Kasumi-1 (cell line): ENCODE measurements around the gene ACD.
A peak's percentile ranks its signal among the peaks of the same experiment; 100 is the strongest.
"Not testable (repeated sequence)": the region's sequence is repeated elsewhere in the genome, so short reads cannot be mapped to it uniquely, and the experiment has no call there.

Experiments used
- DNase-seq, 2 experiments: peaks; one replicate each; lab custom pipeline; 2025; lab: John Stamatoyannopoulos, UW

The ACD gene

DNA sequence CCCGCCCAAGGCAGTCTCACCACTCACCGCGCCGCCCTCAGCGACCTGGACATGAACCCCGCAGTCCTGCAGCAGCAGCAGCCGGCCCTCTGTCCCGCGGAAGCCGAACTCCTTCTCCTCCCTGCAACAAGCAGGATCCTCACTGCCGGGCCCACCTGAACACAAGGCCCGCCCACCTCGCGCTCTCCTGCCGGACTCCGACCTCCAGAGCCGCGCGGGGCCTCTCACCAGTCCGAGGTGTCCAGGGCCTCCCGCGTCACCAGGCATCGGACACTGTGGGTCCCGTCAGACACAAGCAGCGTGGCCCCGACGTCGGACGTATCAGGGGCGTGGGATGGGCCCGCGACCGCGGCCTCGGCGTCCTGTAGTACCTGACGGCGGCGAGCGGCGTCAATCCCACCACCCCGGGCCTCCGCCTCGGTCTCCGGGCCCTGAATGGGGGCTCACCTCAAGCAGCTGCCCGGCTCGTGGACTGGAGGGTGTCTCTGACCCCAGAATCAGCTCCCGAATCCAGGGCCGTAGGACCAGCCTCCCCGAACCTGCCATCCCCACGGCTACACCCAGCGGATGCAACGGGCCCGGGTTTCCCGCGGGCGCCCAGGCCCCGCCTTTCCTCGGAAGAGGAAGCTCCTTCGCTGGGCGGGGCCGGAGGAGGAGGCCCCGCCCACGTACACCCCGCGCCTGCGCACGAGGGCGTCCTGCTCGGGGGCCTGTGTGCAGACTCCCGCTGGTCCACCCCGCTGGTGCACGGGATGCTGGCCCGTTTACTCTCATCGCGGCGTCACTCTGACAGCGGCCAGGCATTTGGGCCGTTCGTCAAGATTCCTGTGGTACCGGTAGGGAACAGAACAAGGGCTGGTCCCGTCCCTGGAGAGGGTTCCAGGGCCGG, at the start of gene ACD:
TSS of gene ACD (minus strand) at position 586 of the 889 bp plus-strand sequence. CDS start at position 546, 40 bp downstream.
- DNase-seq: peak; percentile 73 to 79

DNA sequence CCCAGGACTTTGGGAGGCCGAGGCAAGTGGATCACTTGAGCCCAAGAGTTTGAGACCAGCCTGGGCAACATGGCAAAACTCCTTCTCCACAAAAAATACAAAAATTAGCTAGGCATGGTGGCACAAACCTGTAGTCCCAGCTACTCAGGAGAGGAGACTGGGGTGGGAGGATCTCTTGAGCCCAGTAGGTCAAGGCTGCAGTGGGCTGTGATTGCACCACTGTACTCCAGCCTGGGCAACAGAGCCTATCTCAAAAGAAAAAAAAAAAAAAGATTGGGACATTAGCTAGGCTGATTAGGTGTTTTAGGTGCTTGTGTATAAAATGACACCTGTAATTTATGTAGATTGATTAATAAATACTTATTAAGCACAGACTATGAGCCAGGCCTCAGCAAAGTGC, 49.0 kb upstream of the ACD start:
- no peak for DNase-seq

DNA sequence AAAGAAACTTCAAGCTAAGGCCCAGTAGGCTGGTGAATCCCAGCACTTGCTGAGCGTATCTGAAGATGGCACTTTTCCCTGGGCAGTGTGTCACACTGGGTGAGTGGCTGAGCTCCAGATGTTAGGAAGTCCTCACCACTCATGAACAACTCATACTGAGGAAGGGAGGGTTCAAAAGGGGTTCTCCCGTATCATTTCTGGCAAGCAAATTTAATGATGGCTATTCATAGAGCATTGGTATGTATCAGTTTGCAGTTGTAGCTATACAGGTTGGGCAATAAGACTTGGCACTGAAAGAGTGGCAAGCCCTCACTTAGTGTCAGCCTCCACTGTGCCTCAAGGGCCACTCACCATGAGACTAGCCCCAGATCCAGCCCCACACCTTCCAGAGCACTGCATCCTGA, 48.3 kb upstream of the ACD start:
- DNase-seq: no peak

DNA sequence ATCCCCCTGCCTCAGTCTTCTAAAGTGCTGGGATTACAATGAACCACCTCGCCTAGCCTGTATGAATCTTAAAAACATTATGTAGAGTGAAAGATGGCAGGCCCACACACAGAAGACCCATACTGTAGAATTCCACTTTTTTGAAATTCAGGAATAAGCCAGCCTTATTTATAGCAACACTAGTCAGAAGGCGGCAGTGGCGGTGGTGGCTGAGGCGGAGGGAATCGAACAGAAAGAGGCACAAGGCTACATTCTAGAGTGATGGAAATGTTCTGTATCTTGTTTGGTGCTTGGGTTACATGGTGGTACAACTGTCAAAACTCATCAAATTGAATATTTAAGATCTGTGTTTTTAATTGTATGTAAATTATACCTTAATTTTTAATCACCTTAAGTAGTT, 47.7 kb upstream of the ACD start:
- no peak for DNase-seq

DNA sequence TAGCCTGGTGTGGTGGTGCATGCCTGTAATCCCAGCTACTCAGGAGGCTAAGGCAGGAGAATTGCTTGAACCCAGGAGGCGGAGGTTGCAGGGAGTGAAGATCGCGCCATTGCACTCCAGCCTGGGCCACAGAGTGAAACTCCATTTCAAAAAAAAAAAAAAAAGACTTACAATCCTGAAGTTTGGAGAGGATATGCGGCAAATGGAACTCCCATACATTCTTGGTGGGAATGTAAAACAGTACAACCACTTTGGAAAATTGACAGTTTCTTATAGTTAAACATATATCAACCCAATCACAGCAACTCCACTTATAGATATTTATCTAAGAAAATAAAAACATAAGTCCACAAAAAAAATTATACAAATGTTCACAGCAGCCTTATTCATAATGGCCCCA, 47.1 kb upstream of the ACD start:
- no peak for DNase-seq

DNA sequence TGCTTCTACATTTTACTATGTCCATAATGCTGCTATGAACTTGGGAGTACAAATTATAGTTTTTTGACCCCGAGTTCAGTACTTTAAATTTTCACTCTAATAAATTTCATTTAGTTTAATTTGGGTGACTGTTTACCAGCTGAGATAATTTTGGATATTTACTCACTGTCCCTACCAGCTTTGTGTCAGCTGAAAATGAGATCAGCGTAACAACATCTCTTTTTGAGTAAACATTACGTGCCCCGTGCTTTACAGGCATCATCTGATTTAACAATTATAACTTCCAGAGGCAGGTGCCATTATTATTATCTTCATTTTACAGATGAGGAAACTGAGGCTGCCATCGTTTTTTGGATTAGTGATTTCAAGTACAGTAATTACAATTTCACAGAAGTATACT, 44.0 kb upstream of the ACD start:
- DNase-seq: no peak

DNA sequence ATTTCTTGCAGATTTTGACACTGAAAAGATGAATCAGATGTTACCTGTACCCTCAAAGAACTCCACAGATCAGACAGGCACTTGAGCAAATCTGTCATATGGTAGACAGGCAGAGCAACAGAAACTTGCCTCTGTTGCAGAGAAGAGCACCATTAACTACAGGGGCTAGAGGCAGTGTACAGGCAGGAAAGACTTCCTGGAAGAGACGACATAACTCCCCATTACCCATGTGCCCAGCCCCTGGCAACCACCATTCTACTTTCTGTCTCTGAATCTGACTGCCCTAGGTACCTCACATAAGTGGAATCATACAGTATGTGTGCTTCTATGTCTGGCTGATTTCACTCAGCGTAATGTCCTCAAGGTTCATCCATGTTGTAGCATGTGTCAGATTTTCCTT, 43.6 kb upstream of the ACD start:
- no peak for DNase-seq

DNA sequence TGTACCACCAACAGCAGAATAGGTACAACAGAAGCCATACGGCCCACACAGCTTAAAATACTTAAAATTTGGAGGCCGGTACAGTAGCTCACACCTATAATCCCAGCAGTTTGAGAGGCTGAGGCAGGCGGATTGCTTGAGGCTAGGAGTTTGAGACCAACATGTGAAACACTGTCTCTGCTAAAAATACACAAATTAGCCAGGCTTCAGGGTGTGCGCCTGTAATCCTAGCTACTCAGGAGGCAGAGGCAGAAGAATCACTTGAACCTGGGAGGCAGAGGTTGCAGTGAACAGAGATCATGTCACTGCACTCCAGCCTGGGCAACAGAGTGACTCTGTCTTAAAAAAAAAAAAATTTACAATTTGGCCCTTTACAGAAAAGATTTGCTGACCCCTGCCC, 42.1 kb upstream of the ACD start:
- no peak for DNase-seq

DNA sequence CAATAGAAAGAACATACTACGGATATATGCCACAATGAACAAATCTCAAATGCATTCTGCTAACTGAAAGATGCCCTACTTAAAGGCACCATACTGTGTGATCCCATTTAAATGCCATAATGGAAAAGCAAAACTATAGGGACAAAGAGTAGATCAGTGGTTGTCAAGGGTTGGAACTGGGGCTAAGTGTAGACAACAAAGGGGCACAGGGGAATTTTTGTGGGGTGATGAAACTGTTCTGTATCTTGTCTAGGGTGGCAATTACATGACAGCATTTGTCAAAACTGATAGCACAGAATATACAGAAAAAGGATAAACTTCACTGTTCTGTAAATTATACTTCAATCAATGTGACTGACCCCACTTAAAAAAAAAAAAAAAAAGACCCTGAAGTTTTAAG, 41.4 kb upstream of the ACD start:
- DNase-seq: no peak

DNA sequence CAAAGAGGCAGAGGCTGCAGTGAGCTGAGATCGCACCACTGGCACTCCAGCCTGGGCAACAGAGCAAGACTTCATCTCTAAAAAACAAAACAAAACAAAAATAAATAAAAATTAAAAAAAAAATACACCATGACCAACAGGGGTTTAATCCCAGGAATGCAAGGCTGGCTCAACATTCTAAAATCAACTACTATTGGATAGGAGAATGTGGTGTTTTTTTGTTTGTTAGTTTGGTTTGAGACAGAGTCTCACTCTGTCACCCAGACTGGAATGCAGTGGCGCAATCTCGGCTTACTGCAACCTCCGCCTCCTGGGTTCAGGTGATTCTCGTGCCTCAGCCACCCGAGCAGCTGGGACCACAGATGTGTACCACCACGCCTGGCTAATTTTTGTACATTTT, 39.2 kb upstream of the ACD start:
- DNase-seq: no peak

DNA sequence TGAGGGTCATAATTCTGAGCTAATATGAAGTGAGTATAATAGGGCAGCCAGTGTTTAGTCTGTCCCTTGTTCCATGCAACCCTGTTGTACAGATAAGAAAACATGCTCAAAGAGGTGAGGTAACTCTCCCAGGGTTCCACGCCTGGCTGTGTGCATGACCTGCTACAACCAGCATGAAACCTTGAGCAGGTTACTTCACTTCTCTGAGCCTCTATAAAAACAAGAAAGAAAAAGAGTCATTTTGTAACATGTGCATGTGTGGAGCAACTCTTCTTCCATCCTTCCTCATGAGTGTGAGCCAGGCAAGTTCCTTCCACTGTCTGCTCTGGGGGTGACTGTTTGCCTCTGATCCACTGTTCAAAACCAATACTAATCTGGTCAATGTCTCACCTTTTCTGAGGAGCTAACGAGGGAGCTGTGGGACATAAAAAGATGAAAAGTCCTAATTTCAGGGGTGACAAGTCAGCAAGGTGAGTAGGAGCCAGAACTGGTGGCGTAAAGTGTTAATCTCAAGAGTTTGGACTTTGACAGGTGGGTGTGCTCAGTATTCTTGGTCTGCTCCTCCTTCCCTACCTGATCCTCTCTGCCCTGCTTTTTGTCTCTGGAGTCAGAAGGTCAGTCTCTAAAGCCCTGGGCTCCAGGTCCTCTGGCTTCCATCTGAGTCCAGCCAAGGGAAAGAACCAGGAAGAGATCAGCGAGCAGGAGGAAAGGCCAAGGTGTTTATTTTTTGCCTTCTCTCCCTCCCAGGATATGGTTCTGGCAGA, 37.5 kb upstream of the ACD start:
- peak in 1 of 2 experiments; percentile 7 for DNase-seq

DNA sequence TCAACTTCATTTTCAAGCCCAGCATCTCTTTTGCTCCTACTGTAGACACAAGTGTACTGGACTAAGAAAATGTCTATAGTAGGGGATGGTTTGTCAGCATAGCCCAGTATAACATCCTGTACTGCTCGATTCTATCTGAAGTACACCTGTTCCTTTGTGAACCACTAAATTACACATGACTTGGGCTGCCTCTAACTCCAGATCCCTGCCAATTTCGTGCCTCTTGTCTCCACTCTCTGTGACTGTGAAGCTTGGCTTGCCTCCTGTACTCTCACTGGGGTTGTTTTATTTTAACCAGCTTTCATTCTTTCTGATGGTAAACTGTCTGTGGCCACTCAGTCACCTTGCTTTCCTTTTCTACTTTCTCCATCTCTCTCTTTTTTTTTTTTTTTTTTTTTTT, 34.6 kb upstream of the ACD start:
- DNase-seq: no peak

DNA sequence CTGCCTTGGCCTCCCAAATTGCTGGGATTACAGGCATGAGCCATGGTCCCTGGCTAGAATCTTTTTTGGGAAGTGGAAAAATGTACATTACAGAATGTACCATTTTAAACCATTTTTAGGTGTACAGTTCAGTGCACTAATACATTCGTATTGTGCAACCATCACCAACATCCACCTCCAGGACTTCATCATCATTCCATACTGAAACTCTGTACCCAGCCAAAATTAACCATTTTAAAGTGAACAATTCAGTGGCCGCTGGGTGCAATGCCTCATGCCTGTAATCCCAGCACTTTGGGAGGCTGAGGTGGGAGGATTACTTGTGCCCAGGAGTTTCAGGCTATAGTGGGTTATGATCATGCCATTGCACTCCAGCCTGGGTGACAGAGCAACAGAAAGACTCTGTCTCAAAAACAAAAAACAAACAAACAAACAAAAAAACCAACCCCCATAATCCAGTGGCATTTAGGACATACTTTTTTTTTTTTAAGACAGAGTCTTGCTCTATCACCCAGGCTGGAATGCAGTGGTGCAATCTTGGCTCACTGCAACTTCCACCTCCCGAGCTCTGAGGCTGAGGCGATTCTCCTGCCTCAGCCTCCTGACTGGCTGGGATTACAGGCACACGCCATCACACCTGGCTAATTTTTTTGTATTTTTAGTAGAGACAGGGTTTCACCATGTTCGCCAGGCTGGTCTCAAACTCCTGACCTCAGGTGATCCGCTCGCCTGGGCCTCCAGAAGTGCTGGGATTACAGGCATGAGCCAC, 33.6 kb upstream of the ACD start:
- not testable (repeated sequence) for DNase-seq

DNA sequence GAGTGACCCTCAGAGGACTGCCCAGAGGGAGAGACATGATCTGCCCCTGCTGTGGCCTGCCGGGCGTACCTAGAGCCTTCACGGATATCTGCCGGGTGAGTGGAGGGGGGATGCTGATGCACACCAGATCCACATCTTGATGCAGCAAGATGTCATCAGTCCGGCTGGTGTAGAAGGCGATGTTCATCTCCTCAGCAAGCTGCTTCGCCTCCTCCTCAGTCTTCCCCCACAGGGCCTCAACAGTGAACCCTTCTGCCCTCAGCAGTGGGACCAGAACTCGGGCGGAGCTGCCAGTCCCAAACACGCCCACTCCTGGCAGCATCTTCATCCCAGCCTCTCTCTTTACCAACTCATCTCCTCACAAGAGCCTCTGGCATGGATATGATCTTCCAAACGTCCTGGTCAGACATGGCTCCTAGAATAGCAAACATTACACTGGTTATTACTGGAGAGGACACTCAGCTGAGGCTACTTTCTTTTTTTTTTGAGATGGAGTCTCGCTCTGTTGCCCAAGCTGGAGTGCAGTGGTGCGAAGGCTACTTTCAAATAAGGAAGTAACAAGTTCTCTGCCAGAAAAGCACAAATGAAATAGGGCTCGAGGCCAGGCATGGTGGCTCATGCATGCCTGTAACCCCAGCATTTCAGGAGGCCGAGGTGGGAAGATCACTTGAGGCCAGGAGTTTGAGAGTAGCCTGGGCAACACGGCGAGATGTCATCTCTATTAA, 25.5 kb upstream of the ACD start:
- no peak for DNase-seq

DNA sequence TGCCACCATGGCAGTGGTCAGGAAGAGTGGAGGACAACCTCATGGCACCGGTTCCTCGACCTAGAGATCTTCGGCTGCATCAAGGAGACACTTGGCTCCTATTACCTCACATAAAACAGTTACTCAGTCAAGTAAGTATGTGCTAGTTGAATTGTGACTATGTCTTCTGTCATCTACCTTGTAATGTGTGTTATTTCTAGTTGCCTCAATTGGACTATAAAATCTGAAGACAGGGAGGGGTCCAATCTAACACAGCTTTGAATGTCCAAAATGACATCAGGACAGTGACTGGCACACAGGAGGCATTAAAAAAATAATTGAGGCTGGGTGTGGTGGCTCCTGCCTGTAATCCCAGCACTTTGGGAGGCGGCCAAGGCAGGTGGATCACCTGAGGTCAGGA, 23.7 kb upstream of the ACD start:
- no peak for DNase-seq

DNA sequence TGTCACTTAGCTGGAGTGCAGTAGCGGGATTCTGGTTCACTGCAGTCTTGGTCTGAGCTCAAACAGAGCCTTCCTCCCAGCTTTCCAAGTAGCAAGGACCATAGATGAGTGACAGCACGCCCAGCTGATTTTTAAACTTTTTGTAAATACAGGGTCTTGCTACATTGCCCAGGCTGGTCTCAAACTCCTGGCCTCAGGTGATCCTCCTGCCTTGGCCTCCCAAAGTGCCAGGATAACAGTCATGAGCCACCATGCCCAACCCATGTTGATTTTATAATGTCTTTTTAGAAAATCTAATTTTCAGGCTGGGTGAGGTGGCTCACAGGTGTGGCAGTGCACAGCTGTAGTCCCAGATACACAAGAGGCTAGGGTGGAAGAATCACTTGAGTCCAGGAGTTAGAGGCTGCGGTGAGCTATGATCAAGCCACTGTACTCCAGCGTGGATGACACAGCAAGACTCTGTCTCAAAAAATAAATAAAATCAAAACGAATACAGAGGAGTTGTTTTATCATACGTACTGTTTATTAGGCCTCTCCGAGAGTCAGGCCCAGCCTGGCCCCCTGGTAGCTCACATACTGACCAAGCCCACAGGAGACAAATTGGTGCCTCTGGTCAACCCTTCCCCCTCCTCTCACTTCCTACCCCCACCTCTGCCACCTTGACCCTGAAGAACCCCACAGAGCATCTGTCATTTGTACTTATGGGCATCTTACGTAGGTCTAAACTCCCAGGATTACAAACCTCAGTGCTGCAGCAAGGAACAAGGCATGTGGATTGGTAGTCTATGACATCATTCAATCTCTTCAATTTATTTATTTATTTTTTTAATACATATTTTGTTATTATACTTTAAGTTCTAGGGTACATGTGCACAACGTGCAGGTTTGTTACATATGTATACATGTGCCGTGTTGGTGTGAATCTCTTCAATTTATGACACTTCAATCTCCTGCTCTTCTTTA, 20.2 kb upstream of the ACD start:
- DNase-seq: no peak

DNA sequence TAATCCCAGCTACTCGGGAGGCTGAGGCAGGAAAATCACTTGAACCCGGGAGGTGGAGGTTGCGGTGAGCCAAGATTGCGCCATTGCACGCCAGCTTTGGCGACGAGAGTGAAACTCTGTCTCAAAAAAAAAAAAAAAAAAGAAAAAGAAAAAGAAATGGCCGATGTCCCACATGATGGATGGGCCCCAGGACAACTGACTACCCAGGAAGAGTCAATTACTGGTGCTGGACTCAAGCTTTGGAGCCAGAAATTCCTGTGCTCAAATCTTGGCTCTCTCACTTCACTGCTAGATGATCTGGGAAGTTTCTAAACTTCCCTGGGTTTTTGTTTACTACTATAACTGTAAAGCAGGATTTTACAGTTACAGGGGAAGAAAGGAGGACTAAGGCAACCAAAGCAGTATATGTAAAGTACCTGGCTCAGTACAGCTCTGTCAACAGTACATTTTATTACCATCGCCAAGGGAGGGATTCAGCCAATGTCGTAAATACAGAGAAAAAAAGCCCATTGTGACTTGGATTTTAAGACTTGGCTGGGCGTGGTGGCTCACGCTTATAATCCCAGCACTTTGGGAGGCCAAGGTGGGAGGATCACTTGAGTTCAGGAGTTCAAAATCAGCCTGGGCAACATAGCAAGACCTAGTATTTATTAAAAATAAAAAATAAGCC, 18.4 kb upstream of the ACD start:
- no peak for DNase-seq

DNA sequence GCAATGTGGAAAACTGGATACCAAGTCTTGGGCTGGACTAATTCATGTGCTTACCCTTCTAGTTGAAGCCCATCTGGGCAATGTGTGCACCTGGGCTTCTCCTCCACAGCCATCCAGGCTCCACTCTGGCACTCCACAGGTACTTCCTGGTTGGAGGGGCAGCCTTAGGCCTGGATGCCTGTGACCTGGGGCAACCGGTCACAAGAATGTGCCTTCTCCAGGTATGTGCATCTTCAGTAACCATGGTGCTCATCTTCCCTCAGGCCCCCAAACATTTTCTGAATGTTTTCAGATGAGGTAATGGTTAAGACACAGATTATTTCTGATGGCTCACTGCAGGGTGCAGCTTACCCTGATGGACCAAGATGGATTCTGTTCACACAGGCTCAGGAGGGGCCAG, 17.7 kb upstream of the ACD start:
- DNase-seq: no peak

DNA sequence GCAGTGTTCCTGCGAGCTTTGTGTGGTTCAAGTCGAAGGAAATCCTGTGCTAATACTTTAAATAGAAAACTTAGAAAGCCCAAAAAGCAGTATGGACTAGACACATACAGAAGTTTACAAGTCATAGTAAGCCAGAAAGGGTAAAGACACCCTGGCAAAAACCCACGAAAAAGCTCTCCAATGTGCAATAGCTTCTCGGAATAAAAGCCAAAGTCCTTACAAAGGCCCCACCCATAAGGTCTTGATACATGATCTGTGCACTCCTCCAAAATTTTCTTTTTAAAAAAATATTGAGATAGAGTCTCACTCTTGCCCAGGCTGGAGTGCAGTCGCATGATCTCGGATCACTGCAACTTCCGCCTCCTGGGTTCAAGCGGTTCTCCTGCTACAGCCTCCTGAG, 16.9 kb upstream of the ACD start:
- no peak for DNase-seq

DNA sequence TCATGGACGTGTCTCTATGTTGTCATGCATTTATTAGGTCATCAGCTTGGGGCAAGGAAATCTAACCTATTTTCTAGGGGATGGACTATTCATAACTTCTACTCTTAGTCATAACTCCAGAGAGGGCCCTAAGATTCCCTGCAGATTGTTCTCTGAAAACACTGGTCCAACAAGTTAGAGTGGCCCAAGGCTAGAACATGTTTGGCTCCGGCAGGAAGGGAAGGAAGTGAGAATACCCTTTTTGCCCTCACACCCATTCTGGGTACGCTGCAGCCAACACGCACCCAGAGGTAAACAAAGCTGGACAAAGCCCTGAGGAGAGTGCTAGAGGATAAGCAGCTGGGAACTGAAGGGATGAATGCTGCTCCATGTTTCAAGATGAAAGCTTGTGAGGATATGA, 16.5 kb upstream of the ACD start:
- DNase-seq: no peak
